Uterus (tissue), 2 donors: Measurements from ENCODE around the gene ADGRF4.

Experiments used
- CTCF ChIP-seq, 4 experiments: fragments of 200-600 bp in 2 of 4; fragments of 450-650 bp in 2 of 4; sonication (generic) in 2 of 4; IDR thresholded peaks; one replicate each; pipeline ENCODE4 v1.5.1; 2016 to 2019; ENCODE audit warnings: antibody characterized with exemption in 4 of 4, mild to moderate bottlenecking in 2 of 4, moderate library complexity in 1 of 4
- POLR2A ChIP-seq, 2 donors: fragments of 450-650 bp; IDR thresholded peaks; one replicate each; pipeline ENCODE4 v1.6.1; 2016; ENCODE audit warnings: antibody characterized with exemption in 2 of 2, mild to moderate bottlenecking in 1 of 2, moderate library complexity in 1 of 2

GRCh38 chr6:47736083-47736700 lies 37.8 kb downstream of the ADGRF4 start:
- TF ChIP-seq CTCF (IDR thresholded peaks at IDR 0.05) (no peak), POLR2A (IDR thresholded peaks at IDR 0.05) (no peak)
